Measurements from ENCODE around the gene TRMT2B.
"Not testable (repeated sequence)": the region's sequence is repeated elsewhere in the genome, so short reads cannot be mapped to it uniquely, and the experiment has no call there.

The TRMT2B gene

GRCh38 chrX:101009090-101009489, 42.8 kb downstream of the TRMT2B start:
- no peak for DNase-seq

GRCh38 chrX:100999451-100999850, 52.5 kb downstream of the TRMT2B start:
- no peak for DNase-seq

- DNase-seq = peak in 17 of 56 donors; percentile 0 to 20 (median 2)
Measured at GRCh38 chrX:100995469-100995868, 56.4 kb downstream of the TRMT2B start.

GRCh38 chrX:100994352-100995281, 57.3 kb downstream of the TRMT2B start:
- DNase-seq = no peak

- no peak for DNase-seq
Measured at GRCh38 chrX:100990139-100990538, 61.8 kb downstream of the TRMT2B start.

- no peak for DNase-seq
Measured at GRCh38 chrX:100984818-100985217, 67.1 kb downstream of the TRMT2B start.

- not testable (repeated sequence) for DNase-seq
Measured at GRCh38 chrX:100981498-100981845, 70.4 kb downstream of the TRMT2B start.

GRCh38 chrX:100980608-100981497, 71.1 kb downstream of the TRMT2B start:
- DNase-seq = peak in 4 of 56 donors; percentile 0 to 13 (median 1)

GRCh38 chrX:100979881-100980607, 71.9 kb downstream of the TRMT2B start:
- DNase-seq = peak in 2 of 56 donors; percentile 0

GRCh38 chrX:100976211-100976610, 75.7 kb downstream of the TRMT2B start:
- no peak for DNase-seq

GRCh38 chrX:100975212-100975611, 76.7 kb downstream of the TRMT2B start:
- DNase-seq = no peak

- no peak for DNase-seq
Measured at GRCh38 chrX:100973411-100973810, 78.5 kb downstream of the TRMT2B start.

GRCh38 chrX:100969936-100970335, 82.0 kb downstream of the TRMT2B start:
- DNase-seq = no peak

- no peak for DNase-seq
Measured at GRCh38 chrX:100969408-100969807, 82.5 kb downstream of the TRMT2B start, which contains the start of gene ARL13A. Gene ARL13A (plus strand): TSS chrX:100969708. CDS start chrX:100973690, 3,982 bp downstream.

GRCh38 chrX:100964362-100964761, 87.5 kb downstream of the TRMT2B start:
- no peak for DNase-seq

- DNase-seq = no peak
Measured at GRCh38 chrX:100962811-100963210, 89.1 kb downstream of the TRMT2B start.
